Measurements from ENCODE around the gene IRAK1. TPM values are rescaled to one million over a fixed set of nuclear protein-coding genes. Genes with fewer than 3 reads are reported as not detected.

The IRAK1 gene
- total RNA-seq, 1 donor from 2014 or later: 96.9 TPM

DNA sequence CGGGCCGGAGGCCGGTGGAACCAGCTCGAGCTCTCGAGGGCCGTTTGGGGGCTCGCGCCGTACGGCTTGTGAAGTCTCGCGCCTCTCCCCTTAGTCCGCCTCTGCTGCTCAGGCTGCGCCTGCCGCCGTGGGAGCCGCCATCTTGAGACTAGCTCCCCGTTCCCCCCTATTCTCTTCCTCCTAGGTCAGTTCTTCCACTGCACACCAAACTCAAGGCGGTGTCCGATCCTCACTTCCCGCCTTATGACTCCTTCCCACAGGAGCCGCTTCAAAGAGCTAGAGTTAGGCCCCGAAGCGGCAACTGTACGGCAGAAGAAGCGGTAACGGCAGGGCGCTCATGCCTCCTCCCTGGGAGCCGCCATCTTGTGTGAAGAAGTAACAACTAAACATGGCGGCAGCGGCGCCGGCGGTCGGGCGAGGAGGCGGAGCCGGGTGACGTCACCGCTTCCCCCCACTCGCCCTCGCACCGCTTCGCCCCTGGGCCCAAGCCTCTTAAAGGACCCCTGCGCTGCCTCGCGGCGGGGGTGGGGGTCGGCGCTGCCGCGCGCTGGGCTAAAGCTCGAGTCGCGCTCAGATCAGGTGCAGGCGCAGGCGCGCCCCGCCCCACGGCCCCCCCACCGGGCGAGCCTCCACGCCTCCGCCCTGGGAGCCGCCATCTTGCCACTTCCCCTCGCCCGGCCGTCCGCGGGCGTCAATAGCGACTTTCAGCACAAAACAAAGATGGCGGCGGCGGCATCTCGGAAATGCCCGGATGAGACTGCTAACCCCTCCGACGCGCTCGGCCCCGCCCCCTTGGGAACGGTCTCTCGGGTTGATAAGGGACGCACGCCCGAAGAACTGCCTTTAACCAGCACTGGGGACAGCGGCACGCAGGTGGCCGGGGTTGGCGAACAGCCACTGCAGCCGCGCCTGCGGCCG lies 48.0 kb downstream of the IRAK1 start, which contains the start of gene HCFC1:
Gene HCFC1 (minus strand): TSS at position 369 of the 918 bp plus-strand sequence. CDS start 978 bp downstream, outside the sequence.
- Mint-ChIP-seq H3K27ac (peak within 1 kb of the TSS; percentile 100), H3K4me1 (ENCODE audit: low read depth) (peaks cover 36% of the 10 kb centered on the region), H3K27me3 (no peaks in the 10 kb centered on the region), H3K9me3 (ENCODE audit: low read depth) (no peaks in the 10 kb centered on the region), H3K36me3 (ENCODE audit: insufficient read depth) (peaks cover 1% of the 10 kb centered on the region), H3K4me3 (ENCODE audit: low read depth) (peak within 1 kb of the TSS; percentile 100)
- peak; percentile 94 for DNase-seq (ENCODE audit: low spot score, unreplicated experiment)
- TF ChIP-seq, protein P1, sequence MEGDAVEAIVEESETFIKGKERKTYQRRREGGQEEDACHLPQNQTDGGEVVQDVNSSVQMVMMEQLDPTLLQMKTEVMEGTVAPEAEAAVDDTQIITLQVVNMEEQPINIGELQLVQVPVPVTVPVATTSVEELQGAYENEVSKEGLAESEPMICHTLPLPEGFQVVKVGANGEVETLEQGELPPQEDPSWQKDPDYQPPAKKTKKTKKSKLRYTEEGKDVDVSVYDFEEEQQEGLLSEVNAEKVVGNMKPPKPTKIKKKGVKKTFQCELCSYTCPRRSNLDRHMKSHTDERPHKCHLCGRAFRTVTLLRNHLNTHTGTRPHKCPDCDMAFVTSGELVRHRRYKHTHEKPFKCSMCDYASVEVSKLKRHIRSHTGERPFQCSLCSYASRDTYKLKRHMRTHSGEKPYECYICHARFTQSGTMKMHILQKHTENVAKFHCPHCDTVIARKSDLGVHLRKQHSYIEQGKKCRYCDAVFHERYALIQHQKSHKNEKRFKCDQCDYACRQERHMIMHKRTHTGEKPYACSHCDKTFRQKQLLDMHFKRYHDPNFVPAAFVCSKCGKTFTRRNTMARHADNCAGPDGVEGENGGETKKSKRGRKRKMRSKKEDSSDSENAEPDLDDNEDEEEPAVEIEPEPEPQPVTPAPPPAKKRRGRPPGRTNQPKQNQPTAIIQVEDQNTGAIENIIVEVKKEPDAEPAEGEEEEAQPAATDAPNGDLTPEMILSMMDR (IDR thresholded peaks at IDR 0.05; ENCODE audit: unreplicated experiment): no peak

DNA sequence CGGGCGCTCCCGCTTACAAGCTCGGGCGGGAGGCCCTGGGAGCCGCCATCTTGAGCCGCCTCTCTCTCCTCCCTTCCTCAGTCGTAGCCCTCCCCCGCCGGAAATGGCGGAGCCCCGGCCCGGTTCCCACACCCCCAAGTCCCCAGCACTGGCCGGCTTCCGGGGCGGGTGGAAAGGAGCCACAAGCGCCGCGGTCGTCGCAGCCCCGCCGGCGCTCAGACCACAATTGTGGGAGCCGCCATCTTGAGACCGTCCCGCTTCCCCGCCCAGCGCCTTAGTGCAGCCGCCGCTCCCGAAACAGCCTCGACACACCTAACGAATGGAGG lies 48.6 kb downstream of the IRAK1 start:
- H3K9me3 Mint-ChIP-seq (ENCODE audit: low read depth): no peaks in the 10 kb centered on the region
- DNase-seq (ENCODE audit: low spot score, unreplicated experiment): peak; percentile 81
- peak overlapping the region; percentile 100 for H3K27ac Mint-ChIP-seq
- H3K4me3 Mint-ChIP-seq (ENCODE audit: low read depth): peak overlapping the region; percentile 100
- peaks cover 1% of the 10 kb centered on the region for H3K36me3 Mint-ChIP-seq (ENCODE audit: insufficient read depth)
- TF ChIP-seq, protein P1 (IDR thresholded peaks at IDR 0.05; ENCODE audit: unreplicated experiment): no peak
- no peaks in the 10 kb centered on the region for H3K27me3 Mint-ChIP-seq
- H3K4me1 Mint-ChIP-seq (ENCODE audit: low read depth): peaks cover 38% of the 10 kb centered on the region

GRCh38 chrX:153970357-153971123 lies 49.2 kb downstream of the IRAK1 start:
- Mint-ChIP-seq H3K9me3 (ENCODE audit: low read depth) (no peaks in the 10 kb centered on the region), H3K36me3 (ENCODE audit: insufficient read depth) (no peaks in the 10 kb centered on the region), H3K27me3 (no peaks in the 10 kb centered on the region), H3K4me1 (ENCODE audit: low read depth) (peaks cover 38% of the 10 kb centered on the region), H3K27ac (peak overlapping the region; percentile 100), H3K4me3 (ENCODE audit: low read depth) (peak overlapping the region; percentile 100)
- DNase-seq (ENCODE audit: low spot score, unreplicated experiment): no peak
- TF ChIP-seq, protein P1 (IDR thresholded peaks at IDR 0.05; ENCODE audit: unreplicated experiment): no peak

GRCh38 chrX:153969904-153970356 lies 49.8 kb downstream of the IRAK1 start:
- Mint-ChIP-seq H3K36me3 (ENCODE audit: insufficient read depth) (no peaks in the 10 kb centered on the region), H3K9me3 (ENCODE audit: low read depth) (no peaks in the 10 kb centered on the region), H3K4me3 (ENCODE audit: low read depth) (peak overlapping the region; percentile 100), H3K27me3 (no peaks in the 10 kb centered on the region), H3K4me1 (ENCODE audit: low read depth) (peaks cover 38% of the 10 kb centered on the region), H3K27ac (peak overlapping the region; percentile 87)
- TF ChIP-seq, protein P1 (IDR thresholded peaks at IDR 0.05; ENCODE audit: unreplicated experiment): no peak
- DNase-seq (ENCODE audit: low spot score, unreplicated experiment): no peak
